Midbrain (tissue), 1 donor: ENCODE measurements around the gene QRICH2.
"Not testable (repeated sequence)": the region's sequence is repeated elsewhere in the genome, so short reads cannot be mapped to it uniquely, and the experiment has no call there.

Source experiments
- DNase-seq: peaks from one replicate; lab custom pipeline; 2025; lab: John Stamatoyannopoulos, UW

The QRICH2 gene

DNA sequence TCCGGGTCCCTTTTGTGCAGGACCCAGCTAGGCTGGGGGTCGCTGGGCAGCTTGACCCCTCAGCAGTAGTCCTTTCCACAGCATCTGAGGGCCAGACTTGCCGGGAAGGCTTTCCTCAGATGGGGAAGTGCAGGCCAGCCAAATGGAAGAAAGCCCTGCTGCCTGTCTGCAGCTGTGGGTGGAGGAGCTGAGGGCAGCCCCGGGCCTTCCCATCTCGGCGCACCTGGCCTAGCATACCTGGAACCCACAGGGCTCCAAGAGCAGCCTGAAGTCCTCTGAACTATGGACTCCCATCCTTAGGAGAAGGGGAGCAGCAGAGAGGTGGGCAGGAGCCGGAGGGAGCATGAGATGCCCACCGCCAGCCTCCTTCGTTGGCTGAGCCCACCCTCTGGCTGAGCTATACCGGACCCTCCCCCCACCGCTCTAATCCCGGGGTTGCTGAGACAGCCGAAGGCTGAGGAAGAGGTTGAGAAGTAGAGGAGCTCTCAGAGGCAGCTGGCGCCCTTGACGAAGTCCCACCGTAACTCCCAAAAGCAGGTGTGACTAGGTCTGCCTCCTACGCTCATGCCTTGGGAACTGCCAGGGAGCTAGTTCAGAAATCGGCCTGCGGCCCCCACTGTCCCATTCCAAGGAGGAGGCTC, 29.7 kb downstream of the QRICH2 start:
- DNase-seq = no peak

DNA sequence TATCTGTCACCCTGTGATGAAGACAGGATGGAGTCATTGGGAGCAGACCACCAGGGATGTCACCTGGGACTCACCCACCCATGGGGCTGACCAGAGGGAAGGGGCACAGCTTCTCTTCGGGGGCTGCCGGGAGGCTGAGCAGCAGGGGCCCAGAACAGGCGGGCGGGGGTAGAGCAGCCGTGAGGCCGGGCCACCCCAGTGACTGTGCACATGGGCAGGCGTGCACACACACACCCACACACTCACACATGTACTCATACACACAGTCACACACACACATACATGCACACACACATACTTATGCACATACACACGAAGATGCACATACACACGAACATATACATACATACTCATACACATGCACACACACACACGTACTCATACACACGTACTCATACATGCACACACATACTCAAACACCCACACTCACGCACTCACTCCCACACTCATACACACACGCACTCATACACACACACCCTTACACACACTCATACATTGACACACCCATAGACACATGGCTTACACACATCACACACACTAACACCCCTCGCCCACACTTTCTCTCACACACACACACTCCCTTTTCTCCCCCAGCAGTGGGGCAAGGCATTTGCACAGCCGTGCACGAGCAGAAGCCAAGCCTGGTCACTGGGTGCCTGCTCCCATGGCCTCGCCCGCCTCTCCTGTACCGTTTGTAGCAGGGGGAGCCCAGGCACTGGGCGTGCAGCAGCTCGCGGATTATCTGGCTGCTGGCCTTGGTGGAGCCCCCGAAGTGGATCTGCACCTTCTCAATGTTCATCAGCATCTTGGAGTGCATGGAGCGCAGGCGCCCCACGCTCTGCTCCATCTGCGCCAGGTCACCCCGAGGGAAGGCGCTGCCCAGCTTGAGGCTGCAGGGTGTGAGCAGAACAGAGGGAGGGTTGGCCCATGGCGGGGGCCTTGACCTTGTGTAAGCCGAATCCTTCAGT, 30.5 kb downstream of the QRICH2 start:
- no peak for DNase-seq

DNA sequence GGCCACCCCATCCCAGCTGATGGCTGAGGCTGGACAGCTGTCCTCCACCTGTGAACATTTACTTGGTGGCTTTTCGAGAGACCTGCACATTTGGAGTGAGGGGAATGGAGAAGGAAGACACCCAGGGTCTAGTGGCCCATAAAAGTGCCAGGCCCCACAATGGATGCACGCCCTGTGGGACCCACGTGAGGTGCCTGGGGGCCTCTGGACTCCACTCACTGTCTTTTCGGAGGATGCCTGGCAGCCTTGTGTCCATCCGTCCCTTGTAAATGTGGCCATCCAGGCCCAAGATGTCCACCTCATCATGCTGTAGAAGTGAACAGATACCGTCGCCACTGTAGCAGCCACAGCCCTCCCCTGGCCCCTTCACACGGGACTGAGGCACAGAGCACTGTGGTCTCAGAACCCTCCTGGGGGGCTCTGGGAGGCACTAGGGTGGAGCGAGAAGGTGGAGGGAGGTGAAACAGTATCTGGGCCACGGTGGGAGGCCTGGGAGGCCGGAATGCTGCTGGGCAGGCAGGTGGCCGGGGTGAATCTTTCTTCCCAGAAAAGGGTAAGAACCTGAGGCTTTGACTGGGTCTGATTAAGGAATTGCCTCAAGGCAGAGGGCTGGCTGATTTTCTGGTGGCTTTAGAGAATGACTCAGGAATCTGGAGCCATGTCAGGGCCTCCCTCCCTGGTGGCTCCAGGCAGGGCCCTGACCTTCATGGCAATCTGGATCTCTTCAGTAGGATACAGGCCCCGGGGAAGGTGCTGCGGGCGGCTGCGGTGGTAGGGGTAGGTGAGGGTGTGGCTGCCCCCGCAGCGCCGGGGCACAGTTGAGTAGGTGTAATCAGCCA, 31.4 kb downstream of the QRICH2 start:
- no peak for DNase-seq

DNA sequence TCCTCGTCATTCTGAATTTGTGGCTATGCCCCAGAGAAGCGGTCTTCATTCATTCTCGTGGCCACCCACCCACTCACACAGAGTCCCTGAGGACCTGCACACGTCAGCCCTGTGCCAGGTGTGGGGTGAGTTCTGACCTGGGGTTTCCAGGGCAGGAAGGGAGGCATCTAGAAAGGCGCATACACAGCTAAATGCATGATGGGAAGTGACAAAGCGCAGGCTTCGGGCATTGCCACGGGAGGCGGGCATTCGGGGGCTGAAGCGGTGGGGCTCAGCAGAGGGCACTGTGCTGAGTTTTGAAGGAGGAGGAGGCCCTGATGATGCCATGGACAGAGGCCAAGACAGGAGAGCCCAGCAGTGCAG, 32.0 kb downstream of the QRICH2 start:
- no peak for DNase-seq

DNA sequence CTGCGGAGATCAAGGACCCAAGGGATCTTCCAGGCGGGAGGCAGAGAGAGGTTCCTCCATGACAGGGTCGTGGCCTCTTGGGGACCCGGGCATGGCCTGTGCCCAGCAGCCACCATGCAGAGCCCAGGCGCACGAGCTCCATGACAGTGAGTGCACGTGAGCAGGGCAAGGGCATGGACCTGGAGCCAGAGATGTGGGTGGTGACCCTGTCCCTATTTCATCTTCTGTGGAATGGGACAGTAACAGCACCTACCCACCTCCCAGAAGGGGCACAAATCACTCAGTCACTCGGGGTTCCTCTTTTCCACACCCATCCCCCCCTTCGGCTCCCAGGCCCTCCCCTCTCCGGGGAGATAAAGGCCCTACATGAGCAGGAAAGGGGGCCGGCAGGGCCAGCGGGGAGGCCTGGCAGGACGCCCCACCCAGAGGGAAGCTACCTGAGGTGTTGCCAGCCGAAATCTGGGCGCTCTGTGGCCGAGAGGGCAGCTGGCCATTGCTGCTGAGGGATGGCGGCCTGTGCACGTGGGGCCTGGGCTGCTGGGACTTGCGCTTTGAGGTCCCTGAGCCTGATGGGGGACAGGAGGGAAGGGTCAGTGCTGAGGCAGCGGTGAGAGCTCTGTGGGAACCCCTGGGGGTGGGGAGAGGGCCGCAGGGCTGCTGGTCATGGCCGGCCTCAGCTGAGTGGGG, 32.6 kb downstream of the QRICH2 start:
- no peak for DNase-seq

DNA sequence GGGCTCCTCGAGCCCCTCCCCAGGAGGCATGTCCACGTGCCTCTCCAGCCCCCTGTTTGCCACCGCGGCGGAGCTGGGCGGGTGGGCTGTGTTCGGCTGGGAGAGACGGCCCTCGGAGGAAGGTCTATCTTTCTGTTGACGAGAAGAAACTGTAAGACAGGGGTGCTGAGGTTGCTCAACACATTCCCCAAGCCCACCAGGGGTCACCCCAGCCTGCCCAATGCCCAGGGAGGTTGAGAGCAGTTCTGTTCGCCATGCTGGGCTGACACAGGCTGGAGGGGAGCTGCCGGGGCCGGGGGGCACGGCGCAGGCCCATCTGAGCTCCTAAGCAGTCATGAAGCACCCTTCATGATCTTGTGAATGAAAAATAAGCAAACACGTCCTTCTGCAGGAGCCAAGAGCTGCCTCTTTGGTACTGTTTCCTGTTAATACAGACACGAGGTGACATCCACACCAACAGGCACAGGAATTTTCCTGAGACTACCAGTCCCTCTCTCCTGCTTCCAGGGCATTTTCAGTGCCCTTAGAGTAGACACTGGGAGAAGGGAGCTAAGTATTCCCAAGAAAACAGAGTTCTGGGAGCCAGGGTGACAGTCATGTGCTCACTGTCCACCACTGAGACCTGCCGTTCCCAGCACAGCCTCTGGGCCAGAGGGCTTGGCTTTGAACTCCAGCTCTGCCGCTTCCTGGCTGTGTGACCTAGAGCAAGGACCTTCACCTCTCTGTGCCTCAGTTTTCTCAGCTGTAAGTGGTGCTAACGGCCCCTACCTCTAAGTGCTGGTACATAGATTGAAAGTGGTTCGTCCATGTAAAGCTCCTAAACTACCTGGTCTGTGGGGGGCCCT, 33.7 kb downstream of the QRICH2 start:
- DNase-seq = no peak

DNA sequence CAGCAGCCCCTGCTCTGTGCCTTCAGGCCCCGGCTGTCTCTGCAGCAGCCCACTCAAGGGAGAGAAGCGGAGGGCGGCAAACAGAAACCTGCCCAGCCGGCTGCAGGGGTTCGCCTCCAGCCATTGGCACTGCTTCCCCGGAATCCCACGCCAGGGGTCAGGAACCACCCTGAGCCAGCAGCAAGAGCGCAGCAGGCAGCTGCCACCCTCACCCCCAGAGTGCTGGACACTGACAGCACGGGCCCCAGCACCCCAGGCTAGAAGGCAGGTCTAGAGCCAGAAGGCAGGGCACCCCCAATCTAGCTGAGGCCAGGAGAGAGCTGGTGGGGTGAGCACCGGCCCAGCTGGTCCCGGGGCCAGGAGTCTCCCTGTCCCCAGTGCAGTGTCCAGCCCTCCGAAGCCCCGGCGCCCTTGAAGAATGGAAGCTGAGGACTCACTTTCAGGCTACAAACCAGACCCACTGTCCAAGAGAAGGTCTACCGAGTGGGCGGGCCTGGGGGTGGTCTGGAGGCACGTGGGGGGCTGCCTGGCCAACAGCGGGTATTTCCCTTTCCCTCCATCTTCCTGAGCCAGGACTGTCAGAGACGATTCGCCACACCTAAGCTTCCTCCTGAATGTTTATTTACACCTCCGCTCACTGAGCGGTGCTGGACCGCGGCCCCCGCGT, 34.5 kb downstream of the QRICH2 start:
- DNase-seq = no peak

DNA sequence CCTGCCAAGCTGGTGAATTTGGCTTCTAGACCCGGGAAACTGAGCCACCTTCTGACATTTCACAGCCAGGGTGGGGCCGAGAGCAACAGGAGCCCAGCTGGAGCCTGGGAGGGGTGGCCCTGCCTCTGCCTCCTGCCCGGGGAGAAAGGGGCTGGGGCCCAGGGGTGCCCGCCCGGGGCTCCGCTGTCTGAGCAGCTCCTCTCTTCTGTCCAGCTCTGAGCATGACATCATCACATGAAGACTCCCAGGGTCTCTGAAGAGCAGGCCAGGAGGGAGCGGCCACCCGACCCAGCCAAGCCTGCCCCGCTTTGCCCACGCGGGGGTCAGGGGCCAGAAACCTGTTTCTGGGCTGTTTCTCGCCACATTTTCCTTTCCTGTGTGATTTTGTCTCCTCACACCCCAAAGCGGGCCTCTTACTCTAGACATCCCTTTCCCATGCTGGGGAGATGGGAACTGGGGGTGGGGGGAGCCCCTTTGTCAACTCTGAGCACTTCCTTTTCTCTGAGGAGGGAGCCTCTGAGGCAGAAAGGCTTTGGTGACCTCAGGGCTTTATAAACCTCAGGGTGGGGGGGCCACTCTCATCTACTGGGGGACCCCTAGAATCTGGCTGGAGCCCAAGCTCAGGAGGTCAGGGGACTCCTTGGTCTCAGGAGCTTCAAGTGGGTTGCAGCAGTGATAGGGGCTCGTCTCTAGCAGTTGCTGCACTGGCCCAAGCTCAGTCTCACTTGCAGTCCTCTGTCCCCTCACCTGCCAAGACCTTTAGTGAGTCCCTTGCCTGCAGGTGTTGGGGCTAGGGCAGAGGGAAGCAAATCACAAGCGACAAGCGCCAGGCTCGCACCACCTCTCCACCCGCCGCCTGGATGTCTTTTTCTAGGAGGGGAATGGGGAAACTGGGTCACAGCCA, 35.3 kb downstream of the QRICH2 start:
- DNase-seq = no peak

DNA sequence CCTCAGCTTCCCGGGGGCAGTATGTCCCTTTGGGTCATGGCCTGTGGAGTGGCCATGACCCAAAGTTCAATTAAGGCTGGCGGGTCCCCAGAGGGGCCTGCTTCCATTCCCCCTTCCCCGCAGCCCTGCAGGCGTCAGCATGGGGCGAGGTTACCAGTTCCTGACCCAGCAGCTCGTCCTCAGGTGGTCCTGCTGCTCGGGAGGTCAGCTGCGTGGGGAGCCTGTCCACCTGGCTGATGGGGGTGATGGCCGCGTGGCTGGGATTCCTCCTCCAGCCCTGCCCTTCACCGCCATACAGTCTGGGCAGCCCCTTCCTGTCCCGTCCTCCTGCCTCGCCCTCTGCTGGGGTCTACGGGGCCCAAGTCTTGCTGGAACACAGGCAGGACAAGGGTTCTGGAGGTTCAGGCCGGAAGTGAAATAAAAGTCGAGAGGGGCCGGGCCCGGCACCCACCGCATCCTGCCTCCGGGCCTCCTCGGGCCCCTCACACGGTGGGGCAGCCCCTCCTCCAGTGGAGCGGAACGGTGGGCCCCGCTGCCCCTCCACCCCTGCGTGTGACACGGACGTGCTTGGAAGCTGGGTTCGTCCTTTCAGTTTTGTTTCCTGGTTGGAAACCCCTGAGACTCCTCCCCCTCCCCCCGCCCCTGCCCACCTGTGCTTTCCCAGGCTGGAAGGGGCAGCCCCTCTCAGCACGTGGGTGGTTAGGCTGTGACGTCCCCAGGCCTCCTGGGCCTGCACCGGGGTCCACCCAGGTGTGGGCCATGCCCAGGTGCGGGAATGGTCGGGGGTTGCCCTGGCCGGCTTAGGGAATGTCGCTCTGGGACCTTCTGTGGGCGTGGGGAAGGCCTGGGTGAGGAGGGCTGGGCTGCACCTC, 36.2 kb downstream of the QRICH2 start:
- DNase-seq = no peak

DNA sequence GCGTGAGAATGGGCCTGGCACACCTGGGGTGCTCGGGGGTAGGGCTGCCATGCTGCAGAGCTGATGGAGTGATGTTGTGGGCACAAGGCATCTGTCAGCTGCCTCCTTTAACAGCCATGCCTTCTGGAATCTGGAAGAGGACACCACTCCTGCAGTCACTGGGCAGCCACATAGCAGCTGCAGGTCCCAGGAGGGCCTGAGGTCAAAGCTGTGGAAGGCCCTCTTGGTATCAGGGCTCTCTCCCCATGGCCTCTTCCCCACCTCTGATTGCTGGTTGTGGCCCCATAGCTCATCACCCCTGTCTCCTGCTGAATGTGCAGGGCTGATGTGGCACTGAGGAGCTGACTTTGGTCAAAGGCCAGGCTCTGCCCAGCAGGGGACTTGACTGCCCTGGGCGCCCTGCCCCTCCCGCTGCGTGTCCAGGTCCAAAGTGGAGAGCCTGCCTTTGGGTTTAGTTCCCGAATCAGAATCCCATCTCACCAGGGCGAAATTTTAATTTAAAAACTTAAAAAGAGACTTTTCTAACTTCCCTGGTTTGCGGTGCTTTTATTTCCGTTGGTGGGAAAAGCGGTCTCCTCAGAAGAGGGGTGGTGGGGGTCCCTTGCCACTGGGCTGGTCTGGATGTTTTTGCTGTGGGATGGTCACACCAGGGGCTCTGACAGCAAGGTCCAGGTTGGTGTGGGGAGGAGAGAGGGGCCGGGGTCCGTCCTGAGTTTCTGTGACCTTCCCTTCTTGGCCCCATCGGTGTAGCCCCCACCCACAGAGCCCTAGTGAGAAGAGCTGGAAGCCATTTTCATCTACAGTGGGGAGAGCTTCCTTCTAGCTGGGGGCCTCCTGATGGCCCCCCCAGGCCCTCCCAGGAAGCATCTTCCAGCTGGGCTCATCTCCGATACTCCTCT, 37.1 kb downstream of the QRICH2 start:
- DNase-seq = no peak

DNA sequence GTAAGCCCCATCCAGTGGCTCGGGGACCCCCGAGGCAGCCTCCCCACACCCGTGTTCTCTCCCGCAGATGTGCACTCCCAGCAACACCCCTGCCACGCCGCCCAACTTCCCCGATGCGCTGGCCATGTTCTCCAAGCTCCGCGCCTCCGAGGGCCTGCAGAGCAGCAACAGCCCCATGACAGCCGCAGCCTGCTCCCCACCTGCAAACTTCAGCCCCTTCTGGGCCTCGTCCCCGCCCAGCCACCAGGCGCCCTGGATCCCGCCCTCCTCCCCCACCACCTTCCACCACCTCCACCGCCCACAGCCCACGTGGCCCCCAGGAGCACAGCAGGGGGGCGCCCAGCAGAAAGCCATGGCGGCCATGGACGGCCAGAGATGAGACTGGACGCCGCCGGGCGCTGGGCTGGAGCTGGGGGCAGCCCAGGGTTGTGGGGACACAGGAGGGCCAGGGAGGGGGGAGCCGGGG, 37.9 kb downstream of the QRICH2 start:
- no peak for DNase-seq

DNA sequence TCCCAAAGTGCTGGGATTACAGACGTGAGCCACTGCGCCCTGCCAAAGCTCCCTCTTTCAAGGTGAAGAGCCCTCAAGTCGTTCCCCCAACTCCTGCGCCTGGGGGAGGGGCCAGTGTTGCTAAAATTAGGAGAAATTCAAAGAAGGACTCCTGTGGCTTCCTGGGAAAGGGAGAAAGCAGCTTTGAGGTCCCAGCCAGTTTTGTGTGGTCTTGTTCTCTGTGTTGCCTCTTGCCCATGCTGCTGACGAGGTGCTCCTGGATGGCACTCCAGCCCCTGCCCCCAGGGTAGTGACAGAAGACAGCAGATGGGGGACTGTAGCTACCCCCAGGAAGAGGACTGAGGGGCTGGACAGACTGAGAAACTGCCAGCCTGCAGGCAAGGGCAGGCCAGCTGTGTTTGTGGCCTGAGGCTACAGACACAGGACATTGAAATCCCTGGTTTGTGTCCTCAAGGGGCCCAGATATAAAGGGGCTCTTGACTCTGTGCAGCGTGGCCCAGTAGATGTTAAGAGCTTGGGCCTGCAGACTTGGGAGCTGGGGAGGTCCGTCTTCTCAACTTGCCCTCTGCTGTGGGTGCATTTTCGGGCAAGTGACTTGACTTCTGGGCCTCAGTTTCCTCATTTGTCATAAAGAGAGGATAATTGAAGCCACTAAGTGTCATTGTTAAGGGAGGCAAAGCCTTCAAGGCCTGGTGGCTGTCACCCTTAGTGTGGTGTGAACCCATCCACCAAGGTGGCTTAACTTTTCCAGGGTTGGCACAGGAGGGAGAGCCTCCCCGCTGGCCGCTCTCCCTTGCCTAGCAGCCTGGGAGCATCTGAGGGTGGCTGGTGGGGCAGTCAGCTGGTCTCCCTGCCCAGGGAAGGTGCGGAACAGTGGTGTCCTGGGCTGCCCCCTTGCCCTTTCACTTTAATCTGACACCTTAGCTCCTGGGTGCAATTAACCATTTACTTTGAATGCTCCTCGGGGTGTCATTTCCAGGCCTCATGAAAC, 38.8 kb downstream of the QRICH2 start:
- DNase-seq = no peak

DNA sequence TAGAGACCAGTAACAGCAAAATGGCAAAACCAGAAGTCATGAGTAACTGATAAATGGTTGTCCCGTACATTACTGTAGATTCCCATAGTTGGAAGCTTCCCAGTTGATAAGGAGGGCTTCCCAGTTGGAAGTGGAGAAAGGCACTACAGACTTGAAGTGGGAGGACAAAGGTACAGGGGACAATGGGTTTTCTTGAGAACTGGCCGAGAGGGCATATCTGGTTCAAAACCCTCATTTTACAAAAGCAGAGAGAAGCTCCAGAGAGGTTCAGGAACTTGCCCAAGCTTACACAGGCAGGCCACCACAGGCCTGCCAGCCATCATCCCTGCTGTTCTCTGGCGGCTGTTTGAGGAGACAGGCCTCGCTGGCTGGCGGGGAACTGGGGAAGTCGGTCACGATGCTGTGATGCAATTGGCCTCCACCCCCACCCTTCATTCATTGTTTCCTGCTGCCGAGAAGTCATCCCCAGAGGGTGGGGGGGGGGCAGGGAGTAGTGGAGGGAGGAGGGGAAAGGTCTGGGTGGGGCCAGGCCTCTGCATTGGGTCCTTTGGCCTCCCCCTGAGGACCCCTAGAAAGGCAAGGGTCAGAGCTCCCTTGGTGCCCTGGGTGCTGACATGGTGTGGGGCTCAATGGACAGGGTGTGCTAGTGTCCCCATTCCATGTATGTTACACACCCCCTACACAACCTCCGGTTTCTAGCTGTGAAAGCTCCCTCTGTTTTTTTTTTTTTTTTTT, 39.9 kb downstream of the QRICH2 start:
- peak; percentile 78 for DNase-seq

DNA sequence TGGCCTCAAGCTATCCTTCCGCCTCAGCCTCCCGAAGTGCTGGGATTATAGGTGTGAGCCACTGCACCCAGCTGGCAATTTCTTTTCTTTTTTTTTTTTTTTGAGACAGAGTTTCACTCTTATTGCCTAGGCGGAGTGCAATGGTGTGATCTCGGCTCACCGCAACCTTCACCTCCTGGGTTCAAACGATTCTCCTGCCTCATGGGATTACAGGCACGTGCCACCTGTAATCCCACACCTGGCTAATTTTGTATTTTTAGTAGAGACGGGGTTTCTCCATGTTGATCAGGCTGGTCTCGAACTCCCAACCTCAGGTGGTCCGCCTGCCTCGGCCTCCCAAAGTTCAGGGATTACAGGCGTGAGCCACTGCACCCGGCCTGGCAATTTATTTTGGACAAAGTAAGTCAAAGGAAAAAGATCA, 40.5 kb downstream of the QRICH2 start:
- not testable (repeated sequence) for DNase-seq

DNA sequence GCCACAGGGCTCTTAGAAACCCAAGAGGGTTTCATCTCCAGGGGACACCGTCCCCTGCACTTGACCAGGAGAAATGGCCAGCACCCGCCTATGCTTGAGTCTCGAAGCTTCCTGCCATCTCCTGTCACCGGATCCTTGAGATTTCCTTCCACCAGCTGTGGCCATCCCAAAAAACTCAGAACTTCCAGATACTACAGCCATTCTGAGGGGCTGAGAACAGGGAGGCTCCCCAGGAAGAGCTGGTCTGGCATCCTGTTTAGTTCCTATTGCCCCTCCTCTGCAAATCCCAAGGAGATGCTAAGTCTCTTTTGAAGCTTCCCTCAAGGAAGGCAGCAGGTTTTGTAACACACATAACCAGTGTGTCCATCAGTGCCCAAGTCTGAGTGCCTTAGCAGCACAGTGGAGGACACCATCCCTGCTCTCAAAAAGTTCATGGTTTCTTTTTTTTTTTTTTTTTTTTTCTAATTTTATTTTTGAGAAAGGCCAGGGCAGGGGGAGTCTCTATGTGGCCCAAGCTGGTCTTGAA, 41.0 kb downstream of the QRICH2 start:
- DNase-seq = no peak
